8988T (cell line): Measurements from ENCODE around the gene CEP112.
"Not testable (repeated sequence)": the region's sequence is repeated elsewhere in the genome, so short reads cannot be mapped to it uniquely, and the experiment has no call there.

Source experiments
- DNase-seq: peaks from one replicate; pipeline ENCODE4 v3.0.0; 2011

The CEP112 gene

GRCh38 chr17:66149562-66149961, 42.4 kb downstream of the CEP112 start:
- no peak for DNase-seq

GRCh38 chr17:66146394-66146793, 45.5 kb downstream of the CEP112 start:
- DNase-seq = no peak

- DNase-seq = no peak
Measured at GRCh38 chr17:66143657-66144282, 48.2 kb downstream of the CEP112 start.

GRCh38 chr17:66142428-66142827, 49.5 kb downstream of the CEP112 start:
- no peak for DNase-seq

- no peak for DNase-seq
Measured at GRCh38 chr17:66138120-66138519, 53.8 kb downstream of the CEP112 start.

GRCh38 chr17:66135896-66136295, 56.0 kb downstream of the CEP112 start:
- DNase-seq = no peak

GRCh38 chr17:66135219-66135618, 56.7 kb downstream of the CEP112 start:
- DNase-seq = no peak

- DNase-seq = no peak
Measured at GRCh38 chr17:66129759-66130158, 62.2 kb downstream of the CEP112 start.

- no peak for DNase-seq
Measured at GRCh38 chr17:66126231-66126630, 65.7 kb downstream of the CEP112 start.

GRCh38 chr17:66123163-66123562, 68.8 kb downstream of the CEP112 start:
- no peak for DNase-seq

- no peak for DNase-seq
Measured at GRCh38 chr17:66115246-66115645, 76.7 kb downstream of the CEP112 start.

GRCh38 chr17:66114609-66115008, 77.3 kb downstream of the CEP112 start:
- no peak for DNase-seq

- no peak for DNase-seq
Measured at GRCh38 chr17:66107731-66108130, 84.2 kb downstream of the CEP112 start.

GRCh38 chr17:66098040-66098439, 93.9 kb downstream of the CEP112 start:
- no peak for DNase-seq

- no peak for DNase-seq
Measured at GRCh38 chr17:66094727-66095126, 97.2 kb downstream of the CEP112 start.

- no peak for DNase-seq
Measured at GRCh38 chr17:66091445-66092080, 100.4 kb downstream of the CEP112 start.

GRCh38 chr17:66089764-66090163, 102.2 kb downstream of the CEP112 start:
- no peak for DNase-seq

- DNase-seq = no peak
Measured at GRCh38 chr17:66088173-66088572, 103.8 kb downstream of the CEP112 start.

GRCh38 chr17:66087073-66087472, 104.9 kb downstream of the CEP112 start:
- DNase-seq = no peak

- DNase-seq = no peak
Measured at GRCh38 chr17:66085221-66085620, 106.7 kb downstream of the CEP112 start.

- DNase-seq = not testable (repeated sequence)
Measured at GRCh38 chr17:66080670-66081069, 111.3 kb downstream of the CEP112 start.

- DNase-seq = no peak
Measured at GRCh38 chr17:66076546-66077190, 115.3 kb downstream of the CEP112 start.

GRCh38 chr17:66073384-66073783, 118.5 kb downstream of the CEP112 start:
- DNase-seq = no peak

- no peak for DNase-seq
Measured at GRCh38 chr17:66063686-66064085, 128.2 kb downstream of the CEP112 start.
